ENCODE data around the gene HCRTR2. TPM values are rescaled to one million over a fixed set of nuclear protein-coding genes. Genes with fewer than 3 reads are reported as not detected.

The HCRTR2 gene
- total RNA-seq, 2 experiments from 2014 or later, result not detected

GRCh38 chr6:55255113-55255512 is 80.8 kb downstream of the HCRTR2 start:
- Mint-ChIP-seq H3K36me3 (ENCODE audit: low read depth) (no peaks in the 10 kb centered on the region), H3K27me3 (no peaks in the 10 kb centered on the region), H3K4me3 (no peak overlapping the region), H3K9me3 (peaks cover 4% of the 10 kb centered on the region), H3K4me1 (ENCODE audit: low read depth) (no peaks in the 10 kb centered on the region), H3K27ac (no peak overlapping the region)
- intact Hi-C loops (cut with DNase I, micrococcal nuclease), result no loop called here
- ATAC-seq (ENCODE audit: poor library complexity) (no peak), DNase-seq (no peak)
- ChIA-PET POLR2A (no interaction called here), CTCF (no interaction called here)
- TF ChIP-seq CTCF (IDR thresholded peaks at IDR 0.05), result no peak
- Histone ChIP-seq H3K27me3 (ENCODE audit: control insufficient read depth in 1 of 2, insufficient read depth in 2 of 2, low read length in 2 of 2) (no peaks in the 10 kb centered on the region), H3K4me1 (ENCODE audit: insufficient read depth, low read length) (no peaks in the 10 kb centered on the region), H3K9me3 (ENCODE audit: control insufficient read depth in 1 of 2, insufficient read depth in 1 of 2, low read length in 2 of 2) (no peaks in the 10 kb centered on the region), H3K4me3 (ENCODE audit: low read length) (no peak overlapping the region), H3K27ac (ENCODE audit: low read depth in 1 of 2, low read length in 2 of 2) (no peak overlapping the region), H3K36me3 (ENCODE audit: insufficient read depth, low read length) (no peaks in the 10 kb centered on the region)

GRCh38 chr6:55260181-55260580 is 85.9 kb downstream of the HCRTR2 start:
- peaks cover 3% of the 10 kb centered on the region for H3K9me3 Mint-ChIP-seq
- H3K27me3 ChIP-seq (ENCODE audit: control insufficient read depth in 1 of 2, insufficient read depth in 2 of 2, low read length in 2 of 2), result no peaks in the 10 kb centered on the region
- no peaks in the 10 kb centered on the region for H3K9me3 ChIP-seq (ENCODE audit: control insufficient read depth in 1 of 2, insufficient read depth in 1 of 2, low read length in 2 of 2)
- TF ChIP-seq CTCF (IDR thresholded peaks at IDR 0.05), result no peak
- no peaks in the 10 kb centered on the region for H3K36me3 Mint-ChIP-seq (ENCODE audit: low read depth)
- intact Hi-C loops (cut with DNase I, micrococcal nuclease), result no loop called here
- H3K27me3 Mint-ChIP-seq, result no peaks in the 10 kb centered on the region
- H3K27ac Mint-ChIP-seq, result no peak overlapping the region
- no peaks in the 10 kb centered on the region for H3K36me3 ChIP-seq (ENCODE audit: insufficient read depth, low read length)
- H3K27ac ChIP-seq (ENCODE audit: low read depth in 1 of 2, low read length in 2 of 2), result no peak overlapping the region
- H3K4me1 Mint-ChIP-seq (ENCODE audit: low read depth), result no peaks in the 10 kb centered on the region
- no peaks in the 10 kb centered on the region for H3K4me1 ChIP-seq (ENCODE audit: insufficient read depth, low read length)
- ChIA-PET CTCF (no interaction called here), POLR2A (no interaction called here)
- H3K4me3 ChIP-seq (ENCODE audit: low read length), result no peak overlapping the region
- DNase-seq (no peak), ATAC-seq (ENCODE audit: poor library complexity) (no peak)
- no peak overlapping the region for H3K4me3 Mint-ChIP-seq

GRCh38 chr6:55265409-55266114 is 91.2 kb downstream of the HCRTR2 start:
- Histone ChIP-seq H3K27ac (ENCODE audit: low read depth in 1 of 2, low read length in 2 of 2) (no peak overlapping the region), H3K36me3 (ENCODE audit: insufficient read depth, low read length) (no peaks in the 10 kb centered on the region), H3K4me3 (ENCODE audit: low read length) (no peak overlapping the region), H3K4me1 (ENCODE audit: insufficient read depth, low read length) (no peaks in the 10 kb centered on the region), H3K27me3 (ENCODE audit: control insufficient read depth in 1 of 2, insufficient read depth in 2 of 2, low read length in 2 of 2) (no peaks in the 10 kb centered on the region), H3K9me3 (ENCODE audit: control insufficient read depth in 1 of 2, insufficient read depth in 1 of 2, low read length in 2 of 2) (peaks cover 0 to 5% of the 10 kb centered on the region in 2 experiments)
- DNase-seq (no peak), ATAC-seq (ENCODE audit: poor library complexity) (no peak)
- intact Hi-C loops (cut with DNase I, micrococcal nuclease), result no loop called here
- Mint-ChIP-seq H3K27ac (no peak overlapping the region), H3K27me3 (no peaks in the 10 kb centered on the region), H3K4me1 (ENCODE audit: low read depth) (no peaks in the 10 kb centered on the region), H3K9me3 (peaks cover 3% of the 10 kb centered on the region), H3K4me3 (no peak overlapping the region), H3K36me3 (ENCODE audit: low read depth) (no peaks in the 10 kb centered on the region)
- CTCF ChIA-PET, result no interaction called here
- POLR2A ChIA-PET, result no interaction called here
- no peak for TF ChIP-seq CTCF (IDR thresholded peaks at IDR 0.05)

All from CD4-positive, alpha-beta T cell (primary cell).